HK-2 (cell line): ENCODE measurements around the gene PHF2.
A peak's percentile ranks its signal among the peaks of the same experiment; 100 is the strongest.

Experiments used
- DNase-seq: peaks from one replicate; pipeline ENCODE4 v3.0.0-alpha.2; 2018; ENCODE audit not compliant: unreplicated experiment

PHF2 gene

GRCh38 chr9:93678199-93679019, 102.0 kb downstream of the PHF2 start:
- DNase-seq: no peak

GRCh38 chr9:93679536-93680442, 103.4 kb downstream of the PHF2 start:
- no peak for DNase-seq

GRCh38 chr9:93680443-93681268, 104.3 kb downstream of the PHF2 start:
- DNase-seq: no peak

GRCh38 chr9:93681269-93682154, 105.1 kb downstream of the PHF2 start:
- no peak for DNase-seq

GRCh38 chr9:93682155-93682968, 106.0 kb downstream of the PHF2 start:
- peak; percentile 61 for DNase-seq

- DNase-seq: no peak
Measured at GRCh38 chr9:93683331-93684134, 107.1 kb downstream of the PHF2 start.

GRCh38 chr9:93684161-93684765, 107.9 kb downstream of the PHF2 start:
- DNase-seq: no peak

- no peak for DNase-seq
Measured at GRCh38 chr9:93684806-93685543, 108.6 kb downstream of the PHF2 start.

- no peak for DNase-seq
Measured at GRCh38 chr9:93686127-93686879, 109.9 kb downstream of the PHF2 start.

- no peak for DNase-seq
Measured at GRCh38 chr9:93686880-93687236, 110.5 kb downstream of the PHF2 start.

- DNase-seq: no peak
Measured at GRCh38 chr9:93690618-93691017, 114.2 kb downstream of the PHF2 start.

- no peak for DNase-seq
Measured at GRCh38 chr9:93693129-93693528, 116.7 kb downstream of the PHF2 start.

GRCh38 chr9:93697352-93698139, 121.2 kb downstream of the PHF2 start:
- no peak for DNase-seq

- DNase-seq: no peak
Measured at GRCh38 chr9:93698140-93698908, 121.9 kb downstream of the PHF2 start.

GRCh38 chr9:93699650-93700049, 123.3 kb downstream of the PHF2 start:
- DNase-seq: no peak
